Tibial nerve (tissue), 4 donors: ENCODE measurements around the gene ZNF407. TPM values are rescaled to one million over a fixed set of nuclear protein-coding genes. Genes with fewer than 3 reads are reported as not detected.

Source experiments
- DNase-seq, 2 donors: peaks; one replicate each; pipeline ENCODE4 v3.0.0-alpha.2; 2019; ENCODE audit warnings: low spot score in 2 of 2
- H3K27ac ChIP-seq, 4 donors: fragments of 200-600 bp; sonication (generic) in 3 of 4; one replicate each; pipeline ENCODE4 v1.5.1; 2017 to 2019; ENCODE audit warnings: mild to moderate bottlenecking in 1 of 4
- H3K27me3 ChIP-seq, 2 donors: fragments of 200-600 bp; sonication (generic) in 1 of 2; one replicate each; pipeline versions ENCODE4 v1.5.1 to v1.6.0; 2017 to 2019
- H3K36me3 ChIP-seq, 3 donors: fragments of 200-600 bp; sonication (generic); one replicate each; pipeline ENCODE4 v1.5.1; 2018 to 2019
- H3K4me1 ChIP-seq, 4 donors: fragments of 200-600 bp; sonication (generic) in 3 of 4; one replicate each; pipeline ENCODE4 v1.5.1; 2017 to 2019
- H3K4me3 ChIP-seq, 4 donors: fragments of 200-600 bp; sonication (generic) in 3 of 4; one replicate each; pipeline ENCODE4 v1.5.1; 2017 to 2019; ENCODE audit warnings: mild to moderate bottlenecking in 1 of 4, moderate library complexity in 1 of 4
- H3K9me3 ChIP-seq, 4 donors: fragments of 200-600 bp; sonication (generic) in 3 of 4; one replicate each; pipeline ENCODE4 v1.5.1; 2017 to 2019
- EP300 ChIP-seq, 2 donors: sonication (generic); formaldehyde crosslinking; IDR thresholded peaks; one replicate each; pipeline ENCODE4 v1.6.1; 2017; ENCODE audit warnings: antibody characterized with exemption in 2 of 2, mild to moderate bottlenecking in 1 of 2
- POLR2A ChIP-seq, 2 donors: fragments of 450-650 bp; IDR thresholded peaks; one replicate each; pipeline ENCODE4 v1.6.1; 2017; ENCODE audit warnings: antibody characterized with exemption in 2 of 2, mild to moderate bottlenecking in 2 of 2, moderate library complexity in 2 of 2
- WGBS, 2 donors: methylation state at CpG; one replicate each; pipeline ENCODE4 v1.1.5; 2018; 5-methylcytosine and 5-hydroxymethylcytosine counted together
- total RNA-seq, 4 donors: library from RNA; depleted of rRNA; stranded (reverse); fragments of >200 nt; gene quantifications; one replicate each; pipeline ENCODE4 v1.1.0, GENCODE V29; 2016
- TF ChIP-seq, protein P1 (sequence below), 5 experiments: fragments of 200-600 bp in 3 of 5; fragments of 450-650 bp in 2 of 5; sonication (generic) in 3 of 5; IDR thresholded peaks; one replicate each; pipeline ENCODE4 v1.5.1; 2016 to 2019; ENCODE audit warnings: antibody characterized with exemption in 5 of 5, mild to moderate bottlenecking in 3 of 5, moderate library complexity in 2 of 5

ZNF407 gene
- total RNA-seq, 4 donors from 2014 or later: 18.6 to 22.8 (median 19.6) TPM

DNA sequence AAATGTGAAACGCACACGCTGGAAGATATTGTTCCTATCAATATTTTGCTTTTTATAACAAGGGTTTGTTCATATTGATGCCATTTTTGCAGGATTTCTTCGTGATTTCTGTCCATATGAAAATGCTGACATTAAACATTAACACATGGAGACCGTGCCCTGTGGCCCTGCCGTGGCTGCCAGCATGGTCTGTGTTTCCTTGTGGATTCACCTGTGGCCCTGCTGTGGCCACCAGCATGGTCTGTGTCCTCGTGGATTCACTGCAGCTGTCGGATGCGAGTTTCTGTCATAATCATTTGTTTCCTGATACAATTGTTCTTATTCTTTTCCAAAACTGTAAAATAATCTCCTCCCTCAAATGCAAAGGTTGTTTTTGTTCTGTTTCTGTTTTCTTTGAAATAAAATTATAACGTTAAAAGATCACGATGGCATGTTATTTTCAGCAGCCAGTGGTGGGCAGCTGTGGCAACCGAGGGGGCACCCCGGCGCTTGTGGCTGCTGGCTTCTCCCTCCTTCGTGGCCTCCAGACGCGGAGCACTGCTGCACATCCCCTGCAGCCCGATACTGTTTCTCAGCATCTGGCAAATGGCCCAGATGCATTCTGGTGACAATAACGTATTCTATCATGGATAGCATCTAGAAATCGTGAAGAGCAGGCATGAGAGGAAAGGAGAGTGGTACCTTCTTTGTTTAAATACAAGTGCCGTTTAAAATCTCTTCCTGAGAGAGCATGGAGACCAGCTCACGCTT lies 467.8 kb downstream of the ZNF407 start:
- TF ChIP-seq POLR2A (IDR thresholded peaks at IDR 0.05): no peak
- TF ChIP-seq, protein P1, sequence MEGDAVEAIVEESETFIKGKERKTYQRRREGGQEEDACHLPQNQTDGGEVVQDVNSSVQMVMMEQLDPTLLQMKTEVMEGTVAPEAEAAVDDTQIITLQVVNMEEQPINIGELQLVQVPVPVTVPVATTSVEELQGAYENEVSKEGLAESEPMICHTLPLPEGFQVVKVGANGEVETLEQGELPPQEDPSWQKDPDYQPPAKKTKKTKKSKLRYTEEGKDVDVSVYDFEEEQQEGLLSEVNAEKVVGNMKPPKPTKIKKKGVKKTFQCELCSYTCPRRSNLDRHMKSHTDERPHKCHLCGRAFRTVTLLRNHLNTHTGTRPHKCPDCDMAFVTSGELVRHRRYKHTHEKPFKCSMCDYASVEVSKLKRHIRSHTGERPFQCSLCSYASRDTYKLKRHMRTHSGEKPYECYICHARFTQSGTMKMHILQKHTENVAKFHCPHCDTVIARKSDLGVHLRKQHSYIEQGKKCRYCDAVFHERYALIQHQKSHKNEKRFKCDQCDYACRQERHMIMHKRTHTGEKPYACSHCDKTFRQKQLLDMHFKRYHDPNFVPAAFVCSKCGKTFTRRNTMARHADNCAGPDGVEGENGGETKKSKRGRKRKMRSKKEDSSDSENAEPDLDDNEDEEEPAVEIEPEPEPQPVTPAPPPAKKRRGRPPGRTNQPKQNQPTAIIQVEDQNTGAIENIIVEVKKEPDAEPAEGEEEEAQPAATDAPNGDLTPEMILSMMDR (IDR thresholded peaks at IDR 0.05): no peak
- no peak for DNase-seq
- peaks cover 0 to 45% (median 0%) of the 10 kb centered on the region in 3 donors for H3K36me3 ChIP-seq
- peaks cover 0 to 6% (median 0%) of the 10 kb centered on the region in 4 donors for H3K4me1 ChIP-seq
- no peaks in the 10 kb centered on the region for H3K27me3 ChIP-seq
- WGBS, 2 donors: 79 to 82% methylated on average over 21 of the region's 21 CpGs
- peaks cover 0 to 19% (median 0%) of the 10 kb centered on the region in 4 donors for H3K9me3 ChIP-seq
- H3K27ac ChIP-seq: no peak overlapping the region
- no peak overlapping the region for H3K4me3 ChIP-seq

DNA sequence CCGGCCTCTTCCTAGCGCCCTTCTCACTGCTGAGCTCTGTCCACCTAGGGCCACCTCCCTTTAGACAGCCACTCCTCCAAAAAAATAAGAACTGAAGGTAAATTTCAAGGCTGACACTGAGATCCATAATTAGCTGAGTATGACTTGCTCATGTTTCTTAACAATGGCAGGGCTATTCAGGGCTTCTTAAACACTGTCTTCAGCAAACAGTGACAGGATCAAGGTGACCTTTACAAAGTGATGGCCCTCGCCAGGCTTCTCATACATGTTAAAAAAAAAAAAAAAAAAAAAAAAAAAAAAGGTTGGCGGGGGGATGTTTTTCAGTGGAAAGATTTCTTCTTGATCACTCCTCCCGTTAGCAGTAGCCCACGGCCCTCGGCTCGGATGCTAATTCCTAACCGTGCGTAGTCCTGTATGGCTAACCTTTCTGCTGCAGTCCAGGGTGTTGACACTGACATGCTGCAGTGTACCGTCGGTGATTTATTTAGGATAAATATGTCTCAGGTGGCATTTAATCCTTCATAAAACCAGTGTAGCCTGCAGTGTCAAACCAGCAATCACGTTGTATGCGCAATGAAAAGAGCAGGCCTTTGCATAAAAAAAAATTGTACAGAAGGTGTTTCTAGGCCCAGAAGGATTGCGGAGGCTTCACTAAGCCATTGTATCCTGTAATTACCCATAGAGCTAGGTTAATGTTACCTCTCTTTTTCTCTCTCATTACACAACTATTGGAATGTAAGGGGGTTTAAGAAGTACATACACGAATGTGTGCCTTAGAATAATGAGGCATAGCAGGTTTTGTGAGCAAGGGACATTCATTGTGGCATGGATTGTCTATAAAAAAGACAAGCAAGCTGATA lies 468.6 kb downstream of the ZNF407 start:
- no peak overlapping the region for H3K27ac ChIP-seq
- peaks cover 0 to 27% (median 0%) of the 10 kb centered on the region in 4 donors for H3K9me3 ChIP-seq
- peaks cover 0 to 44% (median 0%) of the 10 kb centered on the region in 3 donors for H3K36me3 ChIP-seq
- 88 to 89% methylated on average over 16 of the region's 16 CpGs for whole genome bisulfite sequencing, 2 donors
- DNase-seq: no peak
- H3K27me3 ChIP-seq: no peaks in the 10 kb centered on the region
- H3K4me3 ChIP-seq: no peak overlapping the region
- TF ChIP-seq, protein P1 (IDR thresholded peaks at IDR 0.05): no peak
- TF ChIP-seq POLR2A (IDR thresholded peaks at IDR 0.05) (no peak), EP300 (IDR thresholded peaks at IDR 0.05) (no peak)
- H3K4me1 ChIP-seq: peaks cover 0 to 8% (median 0%) of the 10 kb centered on the region in 4 donors

DNA sequence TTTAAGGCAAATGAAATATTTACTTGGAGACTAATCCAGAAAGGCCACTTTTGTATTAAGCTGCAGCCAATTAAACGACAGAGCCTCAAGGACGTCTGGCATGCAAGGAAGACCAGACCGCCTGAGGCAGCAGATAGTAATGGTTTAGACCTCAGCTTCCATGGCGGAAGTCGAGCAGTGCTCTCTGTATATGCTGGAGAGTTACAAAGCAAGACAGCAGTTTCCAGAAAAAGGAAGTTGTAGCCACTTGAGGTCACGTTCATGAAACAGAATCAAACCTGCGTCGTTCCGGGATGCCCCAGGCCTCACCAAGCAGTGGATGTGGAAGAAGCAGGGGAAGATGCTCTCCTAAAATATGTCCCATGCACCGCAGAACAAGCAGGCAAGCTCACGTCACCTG lies 469.3 kb downstream of the ZNF407 start:
- Histone ChIP-seq H3K27me3 (no peaks in the 10 kb centered on the region), H3K9me3 (peaks cover 0 to 34% (median 0%) of the 10 kb centered on the region in 4 donors), H3K4me1 (peaks cover 0 to 8% (median 0%) of the 10 kb centered on the region in 4 donors), H3K36me3 (peaks cover 0 to 38% (median 0%) of the 10 kb centered on the region in 3 donors), H3K27ac (no peak overlapping the region), H3K4me3 (no peak overlapping the region)
- 78 to 81% methylated on average over 11 of the region's 11 CpGs for WGBS, 2 donors
- DNase-seq: no peak
- TF ChIP-seq POLR2A (IDR thresholded peaks at IDR 0.05) (no peak), EP300 (IDR thresholded peaks at IDR 0.05) (peak in 1 of 2 donors; percentile 32)

DNA sequence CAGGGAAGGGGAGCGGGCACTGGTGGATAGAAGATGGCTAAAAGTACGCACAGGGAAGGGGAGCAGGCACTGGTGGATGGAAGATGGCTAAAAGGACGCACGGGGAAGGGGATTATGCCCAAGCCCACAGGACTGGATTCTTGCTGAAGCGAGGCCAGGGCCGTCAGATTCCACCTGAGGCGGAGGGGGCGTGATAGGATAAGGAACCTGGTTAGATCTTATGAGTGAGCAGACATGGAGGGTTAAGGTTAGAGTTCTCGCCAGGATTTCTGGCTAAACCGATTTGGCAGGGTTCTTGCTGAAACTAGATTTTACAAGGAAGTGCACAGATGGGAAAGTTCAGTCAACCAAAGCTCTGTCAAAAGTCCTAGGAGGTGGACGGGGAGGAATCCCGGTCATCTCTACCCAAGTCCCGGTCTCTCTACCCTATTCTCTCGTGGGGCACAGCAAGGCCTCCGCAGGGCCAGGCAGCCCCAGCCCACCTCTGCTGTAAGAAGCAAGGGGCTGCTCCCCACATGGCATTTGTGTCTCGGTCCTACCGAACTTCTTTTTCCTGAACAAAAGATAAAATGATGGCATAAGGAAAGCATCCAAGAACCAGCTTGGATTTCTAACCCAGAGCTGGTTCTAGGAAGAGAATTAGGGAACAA lies 470.5 kb downstream of the ZNF407 start:
- H3K4me1 ChIP-seq: peaks cover 0 to 8% (median 0%) of the 10 kb centered on the region in 4 donors
- no peak for DNase-seq
- peaks cover 0 to 27% (median 0%) of the 10 kb centered on the region in 3 donors for H3K36me3 ChIP-seq
- peaks cover 0 to 46% (median 0%) of the 10 kb centered on the region in 4 donors for H3K9me3 ChIP-seq
- H3K4me3 ChIP-seq: no peak overlapping the region
- TF ChIP-seq EP300 (IDR thresholded peaks at IDR 0.05): no peak
- no peak for TF ChIP-seq POLR2A (IDR thresholded peaks at IDR 0.05)
- TF ChIP-seq, protein P1 (IDR thresholded peaks at IDR 0.05): no peak
- no peak overlapping the region for H3K27ac ChIP-seq
- WGBS, 2 donors: 86 to 88% methylated on average over 17 of the region's 17 CpGs
- H3K27me3 ChIP-seq: no peaks in the 10 kb centered on the region

DNA sequence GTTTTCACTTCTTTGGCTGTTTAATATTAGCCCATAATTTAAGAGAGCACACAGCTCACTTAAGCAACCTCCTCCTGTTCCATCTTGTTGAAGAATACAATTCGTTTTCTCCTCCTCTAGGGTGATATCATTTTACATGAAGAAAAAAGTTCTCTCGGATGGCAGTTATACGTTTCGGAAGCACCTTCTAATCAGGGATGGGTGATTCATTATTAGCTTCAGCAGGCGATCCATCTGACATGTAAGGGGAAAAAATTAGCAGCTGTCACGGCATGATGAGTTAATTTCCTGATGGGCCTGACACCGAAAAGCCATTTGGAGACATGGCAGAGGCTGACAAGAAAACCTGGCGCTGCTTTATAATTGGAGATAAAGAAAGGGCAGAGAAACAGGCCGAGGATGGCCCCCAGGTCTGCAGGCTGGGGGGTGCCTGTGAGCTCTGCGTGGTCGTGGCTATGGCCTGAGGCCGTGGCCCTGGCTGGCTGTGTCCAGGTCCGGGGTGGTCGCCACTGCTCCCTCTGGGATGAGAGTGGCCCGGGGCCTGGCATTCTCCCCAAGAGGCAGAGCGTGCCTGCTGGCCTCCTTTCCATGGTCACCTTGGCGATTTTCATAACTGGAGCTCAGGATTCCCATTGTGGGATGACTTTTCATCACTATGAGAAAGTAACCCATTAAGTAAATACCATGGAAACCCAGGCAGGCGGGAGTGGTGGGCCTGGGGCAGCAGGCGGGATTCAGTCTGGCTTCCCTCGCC lies 471.2 kb downstream of the ZNF407 start:
- DNase-seq: no peak
- WGBS, 2 donors: 89 to 92% methylated on average over 20 of the region's 20 CpGs
- Histone ChIP-seq H3K36me3 (peaks cover 0 to 20% (median 0%) of the 10 kb centered on the region in 3 donors), H3K4me3 (no peak overlapping the region), H3K4me1 (peaks cover 0 to 8% (median 0%) of the 10 kb centered on the region in 4 donors), H3K27ac (no peak overlapping the region), H3K27me3 (no peaks in the 10 kb centered on the region), H3K9me3 (peaks cover 0 to 53% (median 0%) of the 10 kb centered on the region in 4 donors)
- TF ChIP-seq POLR2A (IDR thresholded peaks at IDR 0.05): no peak
